HG03108 (cell line): ENCODE measurements around the gene COA8.
A peak's percentile ranks its signal among the peaks of the same experiment; 100 is the strongest.
"Not testable (repeated sequence)": the region's sequence is repeated elsewhere in the genome, so short reads cannot be mapped to it uniquely, and the experiment has no call there.

Experiments used
- ATAC-seq: cut with Tn5 transposase; IDR thresholded peaks from one replicate; pipeline ENCODE4 v1.9.1; 2021; ENCODE audit warnings: moderate library complexity; ENCODE audit not compliant: unreplicated experiment

COA8 gene

DNA sequence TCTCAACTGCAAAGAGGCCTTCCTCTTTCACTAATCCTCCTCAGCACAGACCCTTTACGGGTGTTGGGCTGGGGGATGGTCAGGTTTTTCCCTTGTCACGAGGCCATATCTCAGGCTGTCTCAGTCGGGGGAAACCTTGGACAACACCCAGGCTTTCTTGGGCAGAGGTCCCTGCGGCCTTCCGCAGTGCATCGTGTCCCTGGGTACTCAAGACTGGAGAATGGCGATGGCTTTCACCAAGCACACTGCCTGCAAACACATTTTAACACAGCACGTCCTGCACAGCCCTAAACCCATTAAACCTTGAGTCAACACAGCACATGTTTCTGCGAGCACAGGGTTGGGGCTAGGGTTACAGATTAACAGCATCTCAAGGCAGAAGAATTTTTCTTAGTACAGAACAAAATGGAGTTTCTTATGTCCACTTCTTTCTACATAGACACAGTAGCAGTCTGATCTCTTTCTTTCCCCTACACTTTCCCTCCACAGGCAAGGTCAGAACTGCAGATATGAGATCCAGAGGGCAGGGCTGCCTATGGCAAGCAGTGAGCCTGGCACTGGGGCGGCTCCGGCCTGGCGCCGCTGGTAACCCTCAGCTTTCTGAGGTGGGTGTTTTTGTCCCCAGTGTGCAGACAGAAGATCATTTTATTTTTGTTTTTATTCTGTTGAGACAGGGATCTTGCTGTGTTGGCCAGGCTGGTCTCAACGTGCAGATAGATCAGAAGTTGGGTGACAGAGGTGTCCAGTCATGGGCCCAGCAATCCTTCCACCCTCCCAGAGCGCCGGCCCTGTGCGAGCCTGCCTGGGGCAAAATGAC lies 37.1 kb upstream of the COA8 start:
- ATAC-seq, result not testable (repeated sequence)

DNA sequence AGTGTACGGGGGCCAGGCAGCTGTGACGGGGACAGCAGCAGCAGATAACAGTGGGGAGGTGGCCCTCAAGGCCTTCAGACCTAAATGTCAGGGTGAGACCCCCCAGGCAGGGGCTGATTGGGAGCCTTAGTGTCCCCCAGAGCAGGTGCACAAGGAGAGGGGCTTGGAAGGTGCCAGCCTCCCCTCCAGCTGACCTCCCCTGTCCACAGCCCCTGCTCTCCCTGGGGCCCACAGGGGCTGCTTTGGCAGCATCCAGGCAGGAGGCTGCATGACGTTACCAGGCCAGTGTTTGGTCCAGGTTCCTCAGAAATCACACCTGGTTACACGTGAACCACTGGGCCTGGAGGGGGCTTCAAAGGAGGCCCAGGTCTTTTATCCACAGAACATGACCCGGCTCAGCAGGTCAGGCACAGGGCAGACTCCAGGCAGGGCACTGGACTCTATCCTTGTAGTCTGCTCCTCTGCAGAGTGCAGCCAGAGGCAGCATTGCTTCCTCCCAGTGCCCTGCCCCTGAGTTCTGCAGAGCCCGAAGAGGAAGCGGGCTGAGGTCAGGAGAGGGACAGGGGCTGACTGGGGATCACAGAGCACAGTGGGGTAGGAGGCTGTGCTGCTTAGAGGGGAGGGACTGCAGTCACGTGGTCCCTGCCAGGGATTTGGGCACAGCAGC lies 36.4 kb upstream of the COA8 start:
- ATAC-seq, result no peak

DNA sequence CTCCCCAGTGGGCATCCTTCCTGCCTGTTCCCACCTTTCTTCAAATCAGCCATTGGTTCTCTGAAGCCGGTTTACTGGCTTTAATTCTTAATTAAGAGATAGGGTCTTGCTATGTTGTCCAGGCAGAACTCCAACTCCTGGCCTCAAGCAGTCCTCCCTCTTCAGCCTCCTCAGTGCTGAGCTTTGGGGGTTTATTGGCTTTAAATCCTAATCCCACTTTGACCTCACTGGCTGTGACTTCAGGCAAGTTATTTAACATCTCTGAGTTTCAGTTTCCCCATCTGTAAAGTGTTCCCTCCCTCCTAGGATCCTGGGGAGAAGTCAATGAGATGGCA lies 35.9 kb upstream of the COA8 start:
- no peak for ATAC-seq

- ATAC-seq, result peak; percentile 45
These were observed 35.2 kb upstream of the COA8 start for GRCh38 chr14:103527408-103528145.

DNA sequence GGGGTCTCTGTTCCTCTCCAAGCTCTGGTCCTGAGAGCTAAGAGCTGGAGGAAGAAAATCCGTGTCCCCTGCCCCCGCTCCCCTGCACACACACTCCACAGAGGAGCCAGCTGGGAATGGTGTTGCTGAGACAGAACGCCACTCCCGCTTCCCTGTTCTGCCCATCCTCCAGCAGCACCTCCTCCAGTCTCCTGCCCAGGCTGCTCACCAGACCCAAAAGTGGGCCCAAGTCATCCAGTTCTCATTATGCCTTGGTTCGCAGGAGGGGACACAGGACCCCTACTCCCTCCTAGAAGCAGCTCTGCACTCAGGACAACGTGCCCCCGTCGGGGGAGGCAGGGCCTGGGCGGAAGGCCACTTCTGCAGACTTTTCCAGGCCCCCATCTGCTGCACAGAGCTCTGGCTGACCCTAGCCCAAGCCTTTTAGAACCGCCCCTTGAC lies 34.6 kb upstream of the COA8 start:
- ATAC-seq, result no peak

GRCh38 chr14:103528587-103529382 lies 34.0 kb upstream of the COA8 start, which contains the start of gene TRMT61A:
Gene TRMT61A (plus strand): TSS chr14:103529196. CDS start chr14:103529979, 783 bp downstream.
- peak; percentile 33 for ATAC-seq

GRCh38 chr14:103529383-103530365 lies 33.1 kb upstream of the COA8 start:
- ATAC-seq, result no peak

GRCh38 chr14:103530390-103530789 lies 32.4 kb upstream of the COA8 start:
- no peak for ATAC-seq

DNA sequence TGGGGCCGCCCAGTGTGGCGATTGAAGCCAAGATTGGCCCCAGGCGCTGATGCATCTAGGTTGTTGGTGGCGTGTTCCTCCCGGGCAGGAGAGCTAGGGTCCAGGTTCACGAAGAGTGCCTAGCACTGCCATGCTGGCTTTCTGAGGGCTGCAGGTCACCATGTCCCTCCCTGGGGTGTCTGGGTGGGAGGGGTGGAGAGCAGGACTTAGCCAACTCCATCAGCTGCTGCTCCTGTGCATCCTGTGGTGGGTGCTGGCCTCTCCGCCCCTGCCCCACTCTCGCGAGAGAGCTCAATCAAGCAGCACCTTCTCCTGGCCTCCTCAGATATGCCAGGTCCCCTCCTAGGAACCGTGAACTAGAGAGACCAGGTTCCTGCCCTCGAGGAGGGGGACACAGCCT lies 31.9 kb upstream of the COA8 start:
- ATAC-seq, result no peak

GRCh38 chr14:103531421-103532215 lies 31.1 kb upstream of the COA8 start:
- no peak for ATAC-seq

- no peak for ATAC-seq
These were observed 30.3 kb upstream of the COA8 start for GRCh38 chr14:103532216-103533136.

- ATAC-seq, result no peak
These were observed 29.4 kb upstream of the COA8 start for GRCh38 chr14:103533137-103533998.

DNA sequence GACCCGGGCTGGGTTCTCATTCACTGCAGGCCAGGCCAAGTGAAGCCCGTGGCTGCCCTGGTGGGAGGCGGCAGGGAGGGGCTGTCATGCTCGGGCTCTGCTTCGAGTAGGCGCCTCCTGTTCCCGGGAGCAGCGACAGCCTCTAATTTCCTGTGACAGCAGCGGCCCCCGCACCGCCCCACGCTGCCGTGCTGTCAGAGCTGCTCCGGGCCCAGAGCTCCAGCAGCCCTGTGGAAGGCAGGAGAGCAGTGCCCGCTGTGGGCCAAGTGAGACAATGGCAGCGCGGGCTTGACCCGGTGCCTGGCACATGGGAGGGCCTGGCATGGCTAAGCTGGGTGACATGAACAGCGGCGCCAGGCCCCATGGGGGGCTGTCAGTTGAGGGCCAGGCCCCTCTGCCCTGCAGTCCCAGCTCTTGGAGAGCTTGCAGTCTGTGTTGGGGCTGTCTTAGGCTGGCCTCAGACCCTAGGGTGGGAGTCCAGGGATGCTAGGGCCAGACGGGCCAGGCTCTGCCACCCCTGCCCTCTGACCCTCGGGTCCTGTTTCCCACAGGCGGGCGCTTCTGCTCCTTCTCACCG lies 28.7 kb upstream of the COA8 start:
- no peak for ATAC-seq

DNA sequence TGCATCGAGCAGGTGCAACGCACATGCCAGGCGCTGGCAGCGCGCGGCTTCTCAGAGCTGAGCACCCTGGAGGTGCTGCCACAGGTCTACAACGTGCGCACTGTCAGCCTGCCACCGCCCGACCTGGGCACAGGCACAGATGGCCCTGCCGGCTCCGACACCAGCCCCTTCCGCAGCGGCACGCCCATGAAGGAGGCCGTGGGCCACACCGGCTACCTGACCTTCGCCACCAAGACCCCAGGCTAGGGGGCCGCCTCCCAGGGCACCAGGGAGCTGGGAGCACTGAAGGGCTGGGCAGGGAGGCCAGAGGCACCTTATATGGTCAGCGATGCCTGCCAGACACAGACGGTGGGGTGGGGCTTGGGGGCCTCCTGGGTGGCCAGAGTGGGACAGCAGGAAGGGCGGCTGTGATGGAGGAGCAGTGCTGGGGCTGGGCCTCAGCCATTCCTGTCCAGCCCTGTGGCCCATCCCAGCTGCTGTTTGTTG lies 28.1 kb upstream of the COA8 start:
- ATAC-seq, result no peak

- ATAC-seq, result no peak
These were observed 27.5 kb upstream of the COA8 start for GRCh38 chr14:103535081-103535890.
